Prostate gland (tissue), 2 donors: Measurements from ENCODE around the gene CUL3.

Source experiments
- POLR2A ChIP-seq: fragments of 450-650 bp; IDR thresholded peaks from one replicate; pipeline ENCODE4 v1.6.1; 2016; ENCODE audit warnings: antibody characterized with exemption, mild to moderate bottlenecking
- POLR2AphosphoS5 ChIP-seq: sonication (generic); formaldehyde crosslinking; IDR thresholded peaks from one replicate; pipeline ENCODE4 v1.6.1; 2017; ENCODE audit warnings: antibody characterized with exemption
- TF ChIP-seq, protein P1 (sequence below), 4 experiments: fragments of 200-600 bp in 2 of 4; fragments of 450-650 bp in 2 of 4; sonication (generic) in 2 of 4; IDR thresholded peaks; 1 replicate in 3 of 4; 2 replicates in 1 of 4; pipeline ENCODE4 v1.5.1; 2016 to 2019; ENCODE audit warnings: antibody characterized with exemption in 4 of 4, mild to moderate bottlenecking in 2 of 4, moderate library complexity in 2 of 4

DNA sequence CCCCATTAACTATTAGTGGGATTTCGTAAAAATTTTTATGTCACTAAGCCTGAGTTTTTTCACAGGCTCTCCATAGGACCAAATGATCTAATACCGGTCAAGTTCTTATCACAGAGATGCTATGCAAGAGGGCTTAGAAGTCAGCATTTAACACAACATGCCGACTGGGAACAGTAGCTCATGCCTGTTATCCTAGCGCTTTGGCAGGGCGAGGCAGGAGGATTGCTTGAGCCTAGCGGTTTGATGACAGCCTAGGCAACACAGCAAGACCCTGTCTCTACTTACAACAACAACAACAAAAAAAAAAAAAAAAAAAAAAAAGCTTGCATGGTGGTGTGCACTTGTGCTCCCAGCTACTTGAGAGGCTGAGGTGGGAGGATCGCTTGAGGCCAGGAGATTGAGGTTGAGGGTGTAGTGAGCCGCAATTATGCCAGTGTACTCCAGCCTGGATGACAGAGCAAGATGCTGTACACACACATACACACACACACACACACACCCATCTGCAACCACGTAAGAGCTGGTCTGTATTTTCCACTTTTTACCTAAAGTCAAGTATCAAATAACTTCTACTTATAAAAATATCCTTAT is 115.7 kb downstream of the CUL3 start:
- TF ChIP-seq, protein P1, sequence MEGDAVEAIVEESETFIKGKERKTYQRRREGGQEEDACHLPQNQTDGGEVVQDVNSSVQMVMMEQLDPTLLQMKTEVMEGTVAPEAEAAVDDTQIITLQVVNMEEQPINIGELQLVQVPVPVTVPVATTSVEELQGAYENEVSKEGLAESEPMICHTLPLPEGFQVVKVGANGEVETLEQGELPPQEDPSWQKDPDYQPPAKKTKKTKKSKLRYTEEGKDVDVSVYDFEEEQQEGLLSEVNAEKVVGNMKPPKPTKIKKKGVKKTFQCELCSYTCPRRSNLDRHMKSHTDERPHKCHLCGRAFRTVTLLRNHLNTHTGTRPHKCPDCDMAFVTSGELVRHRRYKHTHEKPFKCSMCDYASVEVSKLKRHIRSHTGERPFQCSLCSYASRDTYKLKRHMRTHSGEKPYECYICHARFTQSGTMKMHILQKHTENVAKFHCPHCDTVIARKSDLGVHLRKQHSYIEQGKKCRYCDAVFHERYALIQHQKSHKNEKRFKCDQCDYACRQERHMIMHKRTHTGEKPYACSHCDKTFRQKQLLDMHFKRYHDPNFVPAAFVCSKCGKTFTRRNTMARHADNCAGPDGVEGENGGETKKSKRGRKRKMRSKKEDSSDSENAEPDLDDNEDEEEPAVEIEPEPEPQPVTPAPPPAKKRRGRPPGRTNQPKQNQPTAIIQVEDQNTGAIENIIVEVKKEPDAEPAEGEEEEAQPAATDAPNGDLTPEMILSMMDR (IDR thresholded peaks at IDR 0.05) = no peak
- TF ChIP-seq POLR2A (no peak), POLR2AphosphoS5 (no peak)
